ENCODE data around the gene UBA52. TPM values are rescaled to one million over a fixed set of nuclear protein-coding genes. Genes with fewer than 3 reads are reported as not detected.

Gene UBA52
- total and polyA plus RNA-seq, 12 donors, result 634 to 1,276 (median 727) TPM

GRCh38 chr19:18523841-18524240, 47.8 kb upstream of the UBA52 start:
- H3K4me3 ChIP-seq, result no peak overlapping the region
- intact Hi-C loops (cut with DNase I), result loop anchor here in 6 of 10 donors (2.0 to 5.0 kb wide), 4 partner anchors 19 to 62 kb away; partner anchors contain the start of genes KXD1 (in 3 of the 6) and FKBP8 (in 1 of the 6)
- H3K9me3 ChIP-seq, result no peaks in the 10 kb centered on the region
- H3K27me3 ChIP-seq, result no peaks in the 10 kb centered on the region
- peaks cover 0 to 37% (median 19%) of the 10 kb centered on the region in 9 donors for H3K4me1 ChIP-seq
- no peak for TF ChIP-seq CTCF (IDR thresholded peaks at IDR 0.05)
- no peak overlapping the region for H3K27ac ChIP-seq
- H3K36me3 ChIP-seq, result no peaks in the 10 kb centered on the region
- 90 to 93% methylated on average over 9 of the region's 9 CpGs for WGBS, 2 donors
- ATAC-seq (no peak), DNase-seq (no peak)

GRCh38 chr19:18526316-18526715, 45.3 kb upstream of the UBA52 start:
- 92 to 93% methylated on average over 9 of the region's 9 CpGs for WGBS, 2 donors
- no peaks in the 10 kb centered on the region for H3K9me3 ChIP-seq
- DNase-seq, result no peak

GRCh38 chr19:18529782-18530181, 41.9 kb upstream of the UBA52 start:
- Histone ChIP-seq H3K27ac (no peak overlapping the region), H3K9me3 (no peaks in the 10 kb centered on the region), H3K4me1 (peaks cover 0 to 18% (median 0%) of the 10 kb centered on the region in 9 donors), H3K4me3 (no peak overlapping the region), H3K27me3 (no peaks in the 10 kb centered on the region), H3K36me3 (peaks cover 0 to 40% (median 16%) of the 10 kb centered on the region in 9 donors)
- intact Hi-C loops (cut with DNase I), result no loop called here
- ATAC-seq (peak in 1 of 8 donors; percentile 32), DNase-seq (no peak)
- 59 to 69% methylated on average over 7 of the region's 7 CpGs for WGBS, 2 donors
- no peak for TF ChIP-seq CTCF (IDR thresholded peaks at IDR 0.05)

More at GRCh38 chr19:18526316-18526715, 45.3 kb upstream of the UBA52 start:
- peaks cover 0 to 23% (median 4%) of the 10 kb centered on the region in 9 donors for H3K4me1 ChIP-seq
- ATAC-seq, result no peak
- peaks cover 0 to 6% (median 1%) of the 10 kb centered on the region in 9 donors for H3K36me3 ChIP-seq
- TF ChIP-seq CTCF (IDR thresholded peaks at IDR 0.05), result no peak
- no peaks in the 10 kb centered on the region for H3K27me3 ChIP-seq
- no peak overlapping the region for H3K4me3 ChIP-seq
- intact Hi-C loops (cut with DNase I), result no loop called here
- peak overlapping the region in 1 of 10 donors; percentile 31 for H3K27ac ChIP-seq

- H3K9me3 ChIP-seq, result no peaks in the 10 kb centered on the region
- ATAC-seq, result no peak
- TF ChIP-seq CTCF (IDR thresholded peaks at IDR 0.05), result no peak
- H3K36me3 ChIP-seq, result peaks cover 3 to 56% (median 27%) of the 10 kb centered on the region in 9 donors
- H3K4me3 ChIP-seq, result no peak overlapping the region
- no peaks in the 10 kb centered on the region for H3K27me3 ChIP-seq
- 96 to 97% methylated on average over 8 to 9 of the region's 9 CpGs for WGBS, 2 donors
- H3K27ac ChIP-seq, result no peak overlapping the region
- intact Hi-C loops (cut with DNase I), result no loop called here
- no peak for DNase-seq
- peaks cover 0 to 18% (median 0%) of the 10 kb centered on the region in 9 donors for H3K4me1 ChIP-seq
These were observed 40.2 kb upstream of the UBA52 start for GRCh38 chr19:18531485-18531884.

All from heart right ventricle (tissue), 16 donors.